Mesendoderm (in vitro differentiated cells): ENCODE measurements around the gene STARD8.

Source experiments
- DNase-seq: peaks from one replicate; pipeline ENCODE4 v3.0.0; 2013
- H2AK5ac ChIP-seq: 2 replicates; pipeline ENCODE4 v1.6.1; 2013; ENCODE audit warnings: low read length, inconsistent platforms
- H2BK120ac ChIP-seq: 2 replicates; pipeline ENCODE4 v1.6.1; 2013; ENCODE audit warnings: low read depth, mild to moderate bottlenecking, low read length, moderate library complexity, mixed read lengths
- H2BK15ac ChIP-seq: replicated peaks from 2 replicates; pipeline ENCODE4 v1.6.1; 2013; ENCODE audit warnings: low read depth, mild to moderate bottlenecking, moderate library complexity
- H2BK5ac ChIP-seq: 2 replicates; pipeline ENCODE4 v1.6.1; 2013; ENCODE audit warnings: low read length, inconsistent platforms
- H3K18ac ChIP-seq: 2 replicates; pipeline ENCODE4 v1.6.1; 2013; ENCODE audit warnings: mild to moderate bottlenecking, low read length, mixed read lengths
- H3K23ac ChIP-seq: one replicate; pipeline ENCODE4 v1.6.1; 2013; ENCODE audit warnings: low read length
- H3K27ac ChIP-seq: 2 replicates; pipeline ENCODE4 v1.5.1; 2013; ENCODE audit warnings: low read depth, mild to moderate bottlenecking, inconsistent platforms, low read length, moderate library complexity
- H3K27me3 ChIP-seq: 2 replicates; pipeline ENCODE4 v1.6.1; 2013; ENCODE audit warnings: low read length, control low read depth, mild to moderate bottlenecking, inconsistent platforms; ENCODE audit not compliant: insufficient read depth, poor library complexity
- H3K36me3 ChIP-seq: 2 replicates; pipeline ENCODE4 v1.6.1; 2013; ENCODE audit warnings: low read length, inconsistent platforms; ENCODE audit not compliant: control insufficient read depth, insufficient read depth
- H3K4ac ChIP-seq: one replicate; pipeline ENCODE4 v1.6.1; 2013; ENCODE audit warnings: low read depth, mild to moderate bottlenecking, low read length, moderate library complexity
- H3K4me1 ChIP-seq: 2 replicates; pipeline ENCODE4 v1.6.1; 2013; ENCODE audit warnings: low read depth, low read length, inconsistent platforms; ENCODE audit not compliant: control insufficient read depth
- H3K4me2 ChIP-seq: 2 replicates; pipeline ENCODE4 v1.6.1; 2013; ENCODE audit warnings: low read length
- H3K4me3 ChIP-seq: 2 replicates; pipeline ENCODE4 v1.5.1; 2013; ENCODE audit warnings: mild to moderate bottlenecking, low read length
- H3K56ac ChIP-seq: one replicate; pipeline ENCODE4 v1.6.1; 2013; ENCODE audit warnings: low read length
- H3K79me1 ChIP-seq: 2 replicates; pipeline ENCODE4 v1.6.1; 2013; ENCODE audit warnings: low read length, inconsistent platforms
- H3K79me2 ChIP-seq: 2 replicates; pipeline ENCODE4 v1.6.1; 2013; ENCODE audit warnings: mild to moderate bottlenecking, low read length; ENCODE audit not compliant: control insufficient read depth, insufficient read depth
- H3K9ac ChIP-seq: 2 replicates; pipeline ENCODE4 v1.6.1; 2013; ENCODE audit warnings: low read length, inconsistent platforms
- H4K5ac ChIP-seq: one replicate; pipeline ENCODE4 v1.6.1; 2013; ENCODE audit warnings: low read length
- H4K8ac ChIP-seq: one replicate; pipeline ENCODE4 v1.6.1; 2013; ENCODE audit warnings: low read depth, mild to moderate bottlenecking, control low read depth, low read length, moderate library complexity
- WGBS: extraction: QIAGEN DNeasy Blood & Tissue Kit; methylation state at CpG from one replicate; pipeline ENCODE4 v1.1.7; 2013; ENCODE audit warnings: low lambda C conversion rate, missing lambda C conversion rate; ENCODE audit not compliant: insufficient coverage; ENCODE audit errors: extremely low coverage; 5-methylcytosine and 5-hydroxymethylcytosine counted together

STARD8 gene

GRCh38 chrX:68698942-68699341, 51.5 kb downstream of the STARD8 start:
- H2BK15ac ChIP-seq = no peak overlapping the region
- no peak overlapping the region for H3K4me3 ChIP-seq
- WGBS = no CpG with 5 or more reads among the region's 2 CpGs
- H3K4me2 ChIP-seq = no peak overlapping the region
- H3K18ac ChIP-seq = no peak overlapping the region
- H2BK5ac ChIP-seq = no peak overlapping the region
- no peak overlapping the region for H2BK120ac ChIP-seq
- no peaks in the 10 kb centered on the region for H3K79me2 ChIP-seq
- no peaks in the 10 kb centered on the region for H3K27me3 ChIP-seq
- DNase-seq = peak; percentile 60
- H3K4ac ChIP-seq = no peak overlapping the region
- no peak overlapping the region for H3K23ac ChIP-seq
- no peak overlapping the region for H2AK5ac ChIP-seq
- no peak overlapping the region for H3K9ac ChIP-seq
- H4K8ac ChIP-seq = no peak overlapping the region
- H3K4me1 ChIP-seq = peaks cover 4% of the 10 kb centered on the region
- no peaks in the 10 kb centered on the region for H3K36me3 ChIP-seq
- no peak overlapping the region for H3K27ac ChIP-seq
- H3K79me1 ChIP-seq = no peaks in the 10 kb centered on the region
- H4K5ac ChIP-seq = no peak overlapping the region
- H3K56ac ChIP-seq = no peak overlapping the region

- no peak overlapping the region for H3K4me3 ChIP-seq
- no peak overlapping the region for H3K4me2 ChIP-seq
- no peak overlapping the region for H2BK5ac ChIP-seq
- H3K27ac ChIP-seq = no peak overlapping the region
- no peak overlapping the region for H3K4ac ChIP-seq
- no peak overlapping the region for H3K56ac ChIP-seq
- H2BK120ac ChIP-seq = no peak overlapping the region
- no peaks in the 10 kb centered on the region for H3K79me1 ChIP-seq
- WGBS = no CpG with 5 or more reads among the region's 7 CpGs
- no peak overlapping the region for H2BK15ac ChIP-seq
- H3K27me3 ChIP-seq = no peaks in the 10 kb centered on the region
- H3K4me1 ChIP-seq = peaks cover 4% of the 10 kb centered on the region
- no peak overlapping the region for H4K8ac ChIP-seq
- H3K9ac ChIP-seq = no peak overlapping the region
- no peak overlapping the region for H4K5ac ChIP-seq
- no peaks in the 10 kb centered on the region for H3K79me2 ChIP-seq
- no peak overlapping the region for H2AK5ac ChIP-seq
- no peaks in the 10 kb centered on the region for H3K36me3 ChIP-seq
- DNase-seq = no peak
- H3K18ac ChIP-seq = no peak overlapping the region
- no peak overlapping the region for H3K23ac ChIP-seq
These were observed 52.7 kb downstream of the STARD8 start for GRCh38 chrX:68699960-68700746.

DNA sequence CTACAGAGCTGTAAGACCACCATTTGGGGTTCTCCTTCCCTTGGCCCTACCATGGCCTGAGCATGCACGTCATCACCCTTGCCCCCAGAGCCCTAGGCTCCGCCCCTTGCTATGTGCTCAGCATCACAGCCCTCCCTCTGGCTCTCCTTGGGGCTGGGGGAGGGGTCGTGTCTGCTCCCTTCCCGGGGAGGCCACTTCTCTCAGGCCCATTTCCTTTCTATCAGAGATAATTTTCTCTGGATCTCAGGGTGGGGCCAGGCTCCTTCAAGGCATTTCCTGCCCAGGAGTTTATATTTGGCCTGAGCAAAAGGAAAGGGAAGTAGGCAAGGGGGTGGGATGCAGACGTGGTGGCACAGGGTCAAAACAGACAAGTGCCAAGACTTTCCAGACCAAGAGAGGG, 55.9 kb downstream of the STARD8 start:
- no peak overlapping the region for H3K4me3 ChIP-seq
- no CpG with 5 or more reads among the region's 5 CpGs for WGBS
- no peak overlapping the region for H2BK5ac ChIP-seq
- no peak overlapping the region for H4K5ac ChIP-seq
- H4K8ac ChIP-seq = no peak overlapping the region
- H3K4ac ChIP-seq = no peak overlapping the region
- no peak overlapping the region for H3K9ac ChIP-seq
- H2AK5ac ChIP-seq = no peak overlapping the region
- H3K79me2 ChIP-seq = no peaks in the 10 kb centered on the region
- DNase-seq = peak; percentile 63
- peak overlapping the region; percentile 67 for H3K56ac ChIP-seq
- H2BK120ac ChIP-seq = no peak overlapping the region
- H3K4me1 ChIP-seq = peaks cover 2% of the 10 kb centered on the region
- no peaks in the 10 kb centered on the region for H3K79me1 ChIP-seq
- no peak overlapping the region for H3K27ac ChIP-seq
- no peak overlapping the region for H3K18ac ChIP-seq
- no peaks in the 10 kb centered on the region for H3K27me3 ChIP-seq
- H3K4me2 ChIP-seq = no peak overlapping the region
- H3K36me3 ChIP-seq = no peaks in the 10 kb centered on the region
- H3K23ac ChIP-seq = no peak overlapping the region
- no peak overlapping the region for H2BK15ac ChIP-seq

GRCh38 chrX:68703846-68704245, 56.4 kb downstream of the STARD8 start:
- Histone ChIP-seq H3K27me3 (no peaks in the 10 kb centered on the region), H3K4me2 (no peak overlapping the region), H3K9ac (no peak overlapping the region), H3K79me2 (no peaks in the 10 kb centered on the region), H3K4me1 (peaks cover 2% of the 10 kb centered on the region), H3K79me1 (no peaks in the 10 kb centered on the region), H4K5ac (no peak overlapping the region), H3K23ac (no peak overlapping the region), H3K36me3 (no peaks in the 10 kb centered on the region), H2BK15ac (no peak overlapping the region), H3K4ac (no peak overlapping the region), H3K56ac (peak overlapping the region; percentile 67), H3K18ac (no peak overlapping the region), H3K27ac (no peak overlapping the region), H2BK5ac (no peak overlapping the region), H2AK5ac (no peak overlapping the region), H3K4me3 (no peak overlapping the region), H2BK120ac (no peak overlapping the region), H4K8ac (no peak overlapping the region)
- no CpG with 5 or more reads among the region's 3 CpGs for WGBS
- no peak for DNase-seq

DNA sequence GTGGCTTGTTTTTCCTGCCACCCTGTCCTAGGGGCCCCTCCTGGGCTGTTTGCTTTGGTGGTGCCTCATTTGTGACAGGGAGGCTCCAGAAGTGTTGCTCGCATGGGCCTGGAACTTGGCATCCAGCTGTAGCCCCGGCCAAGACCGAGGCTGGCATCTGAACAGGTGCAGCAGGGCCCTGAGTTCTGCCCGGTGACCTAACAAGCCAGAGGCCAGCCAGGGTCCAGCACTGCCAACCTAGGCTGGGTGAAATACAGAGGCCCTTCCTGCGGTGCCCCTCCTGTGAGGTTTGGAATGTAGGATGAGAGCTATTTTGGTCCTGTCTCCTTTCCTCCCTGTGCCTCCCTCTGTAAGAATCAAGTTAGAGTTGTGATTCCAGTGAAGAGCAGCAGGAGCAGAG, 58.5 kb downstream of the STARD8 start:
- Histone ChIP-seq H2BK15ac (no peak overlapping the region), H3K56ac (no peak overlapping the region), H3K9ac (no peak overlapping the region), H3K27me3 (no peaks in the 10 kb centered on the region), H2BK120ac (no peak overlapping the region), H3K79me1 (no peaks in the 10 kb centered on the region), H2BK5ac (no peak overlapping the region), H3K4me3 (no peak overlapping the region), H3K4ac (no peak overlapping the region), H3K27ac (no peak overlapping the region), H3K4me1 (peaks cover 2% of the 10 kb centered on the region), H3K4me2 (no peak overlapping the region), H4K5ac (no peak overlapping the region), H3K18ac (no peak overlapping the region), H3K23ac (no peak overlapping the region), H3K79me2 (no peaks in the 10 kb centered on the region), H4K8ac (no peak overlapping the region), H2AK5ac (no peak overlapping the region), H3K36me3 (no peaks in the 10 kb centered on the region)
- WGBS = no CpG with 5 or more reads among the region's 5 CpGs
- DNase-seq = no peak
